ENCODE data around the gene NUBP2. TPM values are rescaled to one million over a fixed set of nuclear protein-coding genes. Genes with fewer than 3 reads are reported as not detected.

Gene NUBP2
- polyA plus RNA-seq, 2 of the 4 experiments (the other 2 are of a cell fraction): 24.7 to 65.3 TPM

GRCh38 chr16:1819611-1820010 lies 36.9 kb downstream of the NUBP2 start:
- TF ChIP-seq JUNB (IDR thresholded peaks at IDR 0.05) (no peak), FOXS1 (CRISPR knock-in tag; IDR thresholded peaks at IDR 0.05) (no peak), NPAS2 (CRISPR knock-in tag; IDR thresholded peaks at IDR 0.05; ENCODE audit: borderline replicate concordance) (no peak), KDM5A (IDR thresholded peaks at IDR 0.05) (no peak)
- FAIRE-seq (no peak), ATAC-seq (no peak), DNase-seq (ENCODE audit: low read depth in 1 of 2, low spot score in 1 of 2) (no peak)
- 93% methylated on average over 15 of the region's 15 CpGs for WGBS (ENCODE audit: missing lambda C conversion rate)
- Histone ChIP-seq H3K4me2 (no peak overlapping the region), H3K9me3 (no peaks in the 10 kb centered on the region), H3K27ac (no peak overlapping the region), H3K4me1 (no peaks in the 10 kb centered on the region), H3K4me3 (no peak overlapping the region)
- ChIA-PET POLR2A (no interaction called here), CTCF (no interaction called here)

DNA sequence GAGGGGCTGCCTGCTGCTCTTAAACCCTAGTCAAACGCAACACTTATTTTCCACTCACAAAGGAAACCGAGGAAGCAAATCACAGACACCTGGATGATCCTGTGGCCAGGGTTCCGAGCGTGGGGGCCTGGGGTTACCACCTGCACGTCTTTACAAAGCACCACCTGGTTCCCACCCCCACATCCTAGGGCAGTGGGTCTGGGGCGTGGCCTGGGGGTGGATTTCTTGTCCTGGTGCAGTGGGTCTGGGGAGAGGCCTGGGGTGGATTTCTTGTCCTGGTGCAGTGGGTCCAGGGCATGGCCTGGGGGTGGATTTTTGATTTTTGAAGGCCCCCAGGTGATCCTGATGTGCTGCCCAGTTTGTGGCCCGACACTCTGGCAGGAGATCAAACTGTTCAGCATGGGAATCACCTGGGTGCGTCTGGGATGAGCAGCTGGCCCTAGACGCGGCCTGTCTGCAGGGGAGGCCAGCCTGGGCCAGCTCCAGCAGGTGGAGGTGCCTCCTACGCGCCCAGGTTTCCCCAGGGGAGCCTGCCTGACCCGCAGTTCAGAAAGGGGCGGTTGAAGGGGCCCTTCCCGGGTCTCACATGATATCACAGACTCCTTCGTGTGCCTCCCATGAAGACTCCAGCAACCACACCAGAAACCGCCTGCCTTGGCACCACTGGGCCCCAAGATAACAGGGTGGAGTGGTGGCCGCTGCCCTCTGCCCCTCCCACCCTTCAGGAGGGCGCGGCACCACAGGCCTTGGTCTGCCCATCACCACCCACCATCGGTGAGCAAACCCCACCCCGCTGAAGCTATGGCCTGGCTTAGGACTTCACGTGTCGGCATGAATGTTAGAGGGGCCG lies 37.6 kb downstream of the NUBP2 start:
- CTCF ChIA-PET: interaction anchor here (1.2 kb wide), 1 partner anchor 8 kb away, joined by 3 read pairs; no protein-coding TSS in a partner anchor
- FAIRE-seq: no peak

GRCh38 chr16:1820946-1821290 lies 38.2 kb downstream of the NUBP2 start:
- Histone ChIP-seq H3K9me3 (no peaks in the 10 kb centered on the region), H3K27ac (no peak overlapping the region), H3K4me3 (no peak overlapping the region), H3K4me2 (no peak overlapping the region), H3K4me1 (peaks cover 6% of the 10 kb centered on the region)
- ChIA-PET POLR2A (no interaction called here), CTCF (interaction anchor here (1.2 kb wide), 1 partner anchor 8 kb away, joined by 3 read pairs; no protein-coding TSS in a partner anchor)
- TF ChIP-seq CBX2 (IDR thresholded peaks at IDR 0.05; ENCODE audit: borderline replicate concordance, low read depth) (no peak), HOXB5 (CRISPR knock-in tag; IDR thresholded peaks at IDR 0.05) (no peak), MAFK (IDR thresholded peaks at IDR 0.05; ENCODE audit: partially characterized antibody) (no peak), MAZ (IDR thresholded peaks at IDR 0.05; ENCODE audit: borderline replicate concordance, low read depth, low read length) (no peak), BCL3 (IDR thresholded peaks at IDR 0.05) (no peak), RCOR1 (IDR thresholded peaks at IDR 0.05; ENCODE audit: low read depth, low read length) (no peak), POLR2A (IDR thresholded peaks at IDR 0.05; ENCODE audit: low read length) (no peak), REST (IDR thresholded peaks at IDR 0.05) (no peak), JUNB (IDR thresholded peaks at IDR 0.05) (no peak)
- TF ChIP-seq, protein P1, sequence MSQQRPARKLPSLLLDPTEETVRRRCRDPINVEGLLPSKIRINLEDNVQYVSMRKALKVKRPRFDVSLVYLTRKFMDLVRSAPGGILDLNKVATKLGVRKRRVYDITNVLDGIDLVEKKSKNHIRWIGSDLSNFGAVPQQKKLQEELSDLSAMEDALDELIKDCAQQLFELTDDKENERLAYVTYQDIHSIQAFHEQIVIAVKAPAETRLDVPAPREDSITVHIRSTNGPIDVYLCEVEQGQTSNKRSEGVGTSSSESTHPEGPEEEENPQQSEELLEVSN (IDR thresholded peaks at IDR 0.05; ENCODE audit: borderline replicate concordance, low read depth): no peak
- TF ChIP-seq, protein P2, sequence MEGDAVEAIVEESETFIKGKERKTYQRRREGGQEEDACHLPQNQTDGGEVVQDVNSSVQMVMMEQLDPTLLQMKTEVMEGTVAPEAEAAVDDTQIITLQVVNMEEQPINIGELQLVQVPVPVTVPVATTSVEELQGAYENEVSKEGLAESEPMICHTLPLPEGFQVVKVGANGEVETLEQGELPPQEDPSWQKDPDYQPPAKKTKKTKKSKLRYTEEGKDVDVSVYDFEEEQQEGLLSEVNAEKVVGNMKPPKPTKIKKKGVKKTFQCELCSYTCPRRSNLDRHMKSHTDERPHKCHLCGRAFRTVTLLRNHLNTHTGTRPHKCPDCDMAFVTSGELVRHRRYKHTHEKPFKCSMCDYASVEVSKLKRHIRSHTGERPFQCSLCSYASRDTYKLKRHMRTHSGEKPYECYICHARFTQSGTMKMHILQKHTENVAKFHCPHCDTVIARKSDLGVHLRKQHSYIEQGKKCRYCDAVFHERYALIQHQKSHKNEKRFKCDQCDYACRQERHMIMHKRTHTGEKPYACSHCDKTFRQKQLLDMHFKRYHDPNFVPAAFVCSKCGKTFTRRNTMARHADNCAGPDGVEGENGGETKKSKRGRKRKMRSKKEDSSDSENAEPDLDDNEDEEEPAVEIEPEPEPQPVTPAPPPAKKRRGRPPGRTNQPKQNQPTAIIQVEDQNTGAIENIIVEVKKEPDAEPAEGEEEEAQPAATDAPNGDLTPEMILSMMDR (IDR thresholded peaks at IDR 0.05): no peak
- 93% methylated on average over 10 of the region's 12 CpGs for WGBS (ENCODE audit: missing lambda C conversion rate)
- no peak for ATAC-seq
- FAIRE-seq: no peak
- no peak for DNase-seq (ENCODE audit: low read depth in 1 of 2, low spot score in 1 of 2)

More for the DNA sequence above, 37.6 kb downstream of the NUBP2 start:
- Histone ChIP-seq H3K4me3 (no peak overlapping the region), H3K9me3 (no peaks in the 10 kb centered on the region), H3K4me1 (peaks cover 2% of the 10 kb centered on the region; the same call in 1 of the 3 replicates), H3K4me2 (no peak overlapping the region), H3K27ac (no peak overlapping the region)
- ATAC-seq: no peak
- DNase-seq (ENCODE audit: low read depth in 1 of 2, low spot score in 1 of 2): no peak
- TF ChIP-seq HOXB13 (CRISPR knock-in tag; IDR thresholded peaks at IDR 0.05; ENCODE audit: low read depth): no peak
- no peak for TF ChIP-seq CEBPB (IDR thresholded peaks at IDR 0.05)
- POLR2A ChIA-PET: no interaction called here
- 95% methylated on average over 10 of the region's 25 CpGs for WGBS (ENCODE audit: missing lambda C conversion rate)

All from A549 (cell line).